ENCODE results near the gene SYNE1. TPM values are rescaled to one million over a fixed set of nuclear protein-coding genes. Genes with fewer than 3 reads are reported as not detected.

Gene SYNE1
- polyA plus RNA-seq, 2 of the 4 experiments (the other 2 are of a cell fraction) = 10.5 to 28.5 TPM

GRCh38 chr6:152273638-152274037, 363.5 kb downstream of the SYNE1 start:
- TF ChIP-seq ZC3H11A (IDR thresholded peaks at IDR 0.05) (no peak), BCL3 (IDR thresholded peaks at IDR 0.05) (no peak), HEYL (CRISPR knock-in tag; IDR thresholded peaks at IDR 0.05) (no peak), MAZ (IDR thresholded peaks at IDR 0.05; ENCODE audit: borderline replicate concordance, low read depth, low read length) (no peak), MYC (IDR thresholded peaks at IDR 0.05; ENCODE audit: borderline replicate concordance, low read length) (no peak), PHF8 (IDR thresholded peaks at IDR 0.05; ENCODE audit: borderline replicate concordance, low read depth) (no peak), RAD21 (conservative IDR thresholded peaks at IDR 0.05 in 1 of 2, IDR thresholded peaks at IDR 0.05 in 1 of 2) (no peak)
- TF ChIP-seq, protein P1, sequence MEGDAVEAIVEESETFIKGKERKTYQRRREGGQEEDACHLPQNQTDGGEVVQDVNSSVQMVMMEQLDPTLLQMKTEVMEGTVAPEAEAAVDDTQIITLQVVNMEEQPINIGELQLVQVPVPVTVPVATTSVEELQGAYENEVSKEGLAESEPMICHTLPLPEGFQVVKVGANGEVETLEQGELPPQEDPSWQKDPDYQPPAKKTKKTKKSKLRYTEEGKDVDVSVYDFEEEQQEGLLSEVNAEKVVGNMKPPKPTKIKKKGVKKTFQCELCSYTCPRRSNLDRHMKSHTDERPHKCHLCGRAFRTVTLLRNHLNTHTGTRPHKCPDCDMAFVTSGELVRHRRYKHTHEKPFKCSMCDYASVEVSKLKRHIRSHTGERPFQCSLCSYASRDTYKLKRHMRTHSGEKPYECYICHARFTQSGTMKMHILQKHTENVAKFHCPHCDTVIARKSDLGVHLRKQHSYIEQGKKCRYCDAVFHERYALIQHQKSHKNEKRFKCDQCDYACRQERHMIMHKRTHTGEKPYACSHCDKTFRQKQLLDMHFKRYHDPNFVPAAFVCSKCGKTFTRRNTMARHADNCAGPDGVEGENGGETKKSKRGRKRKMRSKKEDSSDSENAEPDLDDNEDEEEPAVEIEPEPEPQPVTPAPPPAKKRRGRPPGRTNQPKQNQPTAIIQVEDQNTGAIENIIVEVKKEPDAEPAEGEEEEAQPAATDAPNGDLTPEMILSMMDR (IDR thresholded peaks at IDR 0.05) = no peak
- Histone ChIP-seq H3K27ac (no peak overlapping the region), H3K4me2 (no peak overlapping the region), H3K4me3 (no peak overlapping the region), H3K4me1 (peaks cover 12% of the 10 kb centered on the region; the same call in 2 of the 3 replicates), H3K9me3 (no peaks in the 10 kb centered on the region)
- ATAC-seq (no peak), FAIRE-seq (no peak), DNase-seq (ENCODE audit: low read depth in 1 of 2, low spot score in 1 of 2) (no peak)
- POLR2A ChIA-PET = no interaction called here
- CTCF ChIA-PET = no interaction called here
- 79% methylated on average over 4 of the region's 4 CpGs for WGBS (ENCODE audit: missing lambda C conversion rate)

DNA sequence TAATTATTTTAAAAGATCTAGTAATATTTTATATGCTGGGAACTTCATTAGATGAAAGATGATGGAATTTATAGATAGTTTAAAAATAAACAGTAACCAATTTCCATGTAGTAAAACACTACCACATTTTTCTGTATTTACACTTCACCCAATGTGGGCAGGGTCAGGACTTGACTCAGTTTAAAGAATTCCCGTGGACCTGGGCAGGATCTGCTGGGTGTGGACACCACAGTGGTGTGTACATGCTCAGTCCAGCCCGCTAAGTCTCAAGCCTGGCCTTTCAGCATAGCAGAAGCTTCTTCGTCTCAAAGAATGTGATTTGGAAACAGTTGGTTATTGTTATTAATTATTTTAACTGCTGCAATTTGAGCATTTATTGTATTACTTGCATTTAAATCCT, 364.2 kb downstream of the SYNE1 start:
- ATAC-seq = no peak
- H3K27ac ChIP-seq = no peak overlapping the region
- CTCF ChIA-PET = no interaction called here
- TF ChIP-seq RARB (CRISPR knock-in tag; IDR thresholded peaks at IDR 0.05) (no peak), EHMT2 (IDR thresholded peaks at IDR 0.05; ENCODE audit: low read depth) (no peak), HEYL (CRISPR knock-in tag; IDR thresholded peaks at IDR 0.05) (no peak), NPAS2 (CRISPR knock-in tag; IDR thresholded peaks at IDR 0.05; ENCODE audit: borderline replicate concordance) (no peak), ELK1 (IDR thresholded peaks at IDR 0.05; ENCODE audit: low read depth, low read length) (no peak), CHD2 (IDR thresholded peaks at IDR 0.05; ENCODE audit: low read length, partially characterized antibody) (no peak), RCOR1 (IDR thresholded peaks at IDR 0.05; ENCODE audit: low read depth, low read length) (no peak), HES2 (IDR thresholded peaks at IDR 0.05) (no peak), MAZ (IDR thresholded peaks at IDR 0.05; ENCODE audit: borderline replicate concordance, low read depth, low read length) (no peak), MAFK (IDR thresholded peaks at IDR 0.05; ENCODE audit: partially characterized antibody) (no peak), CEBPB (IDR thresholded peaks at IDR 0.05) (no peak), POLR2AphosphoS2 (conservative IDR thresholded peaks at IDR 0.05; ENCODE audit: low read length) (no peak), ESRRA (IDR thresholded peaks at IDR 0.05; ENCODE audit: borderline replicate concordance, low read length) (no peak), HDAC2 (IDR thresholded peaks at IDR 0.05) (no peak)
- POLR2A ChIA-PET = no interaction called here
- no peak for FAIRE-seq
- no peaks in the 10 kb centered on the region for H3K9me3 ChIP-seq
- WGBS (ENCODE audit: missing lambda C conversion rate) = 71% methylated on average over 3 of the region's 3 CpGs
- DNase-seq (ENCODE audit: low read depth in 1 of 2, low spot score in 1 of 2) = no peak
- H3K4me3 ChIP-seq = no peak overlapping the region
- H3K4me2 ChIP-seq = no peak overlapping the region
- H3K4me1 ChIP-seq = peaks cover 12% of the 10 kb centered on the region; the same call in 2 of the 3 replicates

DNA sequence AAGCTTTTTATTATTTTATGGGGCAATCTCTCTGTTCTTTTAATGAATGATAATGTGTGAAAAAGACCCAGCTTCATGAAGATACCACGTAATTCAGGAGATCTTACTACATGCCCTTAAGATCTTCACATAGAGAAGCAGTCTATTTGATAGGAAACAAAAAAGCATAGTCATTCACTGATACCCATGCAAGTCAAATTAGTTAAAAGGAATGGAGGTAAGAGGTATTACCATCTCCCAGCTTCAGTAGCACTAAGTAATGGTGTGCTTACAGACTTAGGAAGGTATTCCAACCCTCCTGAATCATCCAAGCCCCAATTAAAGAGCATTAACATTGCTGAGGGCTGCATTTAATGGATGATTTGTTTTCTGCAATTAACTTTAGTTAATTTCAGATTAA, 364.7 kb downstream of the SYNE1 start:
- POLR2A ChIA-PET = no interaction called here
- 96% methylated on average over 1 of the region's 1 CpG for WGBS (ENCODE audit: missing lambda C conversion rate)
- ATAC-seq = no peak
- Histone ChIP-seq H3K4me2 (no peak overlapping the region), H3K9me3 (no peaks in the 10 kb centered on the region), H3K27ac (no peak overlapping the region), H3K4me1 (peaks cover 12% of the 10 kb centered on the region; the same call in 2 of the 3 replicates), H3K4me3 (no peak overlapping the region)
- no peak for FAIRE-seq
- CTCF ChIA-PET = no interaction called here
- TF ChIP-seq JUN (IDR thresholded peaks at IDR 0.05) = no peak
- no peak for TF ChIP-seq MYC (IDR thresholded peaks at IDR 0.05; ENCODE audit: borderline replicate concordance, low read length)
- TF ChIP-seq POLR2AphosphoS2 (conservative IDR thresholded peaks at IDR 0.05; ENCODE audit: low read length) = no peak
- DNase-seq (ENCODE audit: low read depth in 1 of 2, low spot score in 1 of 2) = no peak

Measured in A549 (cell line).